ENCODE data around the gene ZNF266. TPM values are rescaled to one million over a fixed set of nuclear protein-coding genes. Genes with fewer than 3 reads are reported as not detected.

Gene ZNF266
- total and polyA plus RNA-seq, 2 of the 13 experiments (the other 11 are each of a cell fraction or from before 2014, with no cell fraction given): 19.8 to 20.8 TPM

DNA sequence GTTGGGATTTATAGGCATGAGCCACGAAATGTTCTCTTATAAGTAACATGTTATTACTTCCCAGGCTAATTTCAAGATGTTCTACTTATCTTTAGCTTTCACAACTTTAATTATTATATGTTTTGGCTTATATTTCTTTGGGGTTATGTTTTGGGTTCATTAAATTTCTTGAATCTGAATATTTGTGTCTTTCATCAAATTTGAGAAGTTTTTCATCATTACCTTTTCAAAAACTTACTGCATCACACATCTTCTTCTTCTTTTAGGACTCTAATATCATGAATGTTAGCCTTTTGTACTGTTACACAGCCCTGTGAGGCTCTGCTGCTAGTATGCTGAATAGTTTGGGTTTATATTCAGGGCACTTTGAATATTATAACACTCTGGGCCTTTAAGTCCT, 9.7 kb upstream of the ZNF266 start (continued):
- TF ChIP-seq POLR2AphosphoS5 (IDR thresholded peaks at IDR 0.05; ENCODE audit: low read depth, low read length) (no peak), BRCA1 (CRISPR knock-in tag; IDR thresholded peaks at IDR 0.05) (no peak), ZSCAN25 (CRISPR knock-in tag; IDR thresholded peaks at IDR 0.05) (no peak), ZNF615 (CRISPR knock-in tag; IDR thresholded peaks at IDR 0.05; ENCODE audit: borderline replicate concordance) (no peak), SNRNP70 (IDR thresholded peaks at IDR 0.05; ENCODE audit: low read depth, low read length) (no peak)

DNA sequence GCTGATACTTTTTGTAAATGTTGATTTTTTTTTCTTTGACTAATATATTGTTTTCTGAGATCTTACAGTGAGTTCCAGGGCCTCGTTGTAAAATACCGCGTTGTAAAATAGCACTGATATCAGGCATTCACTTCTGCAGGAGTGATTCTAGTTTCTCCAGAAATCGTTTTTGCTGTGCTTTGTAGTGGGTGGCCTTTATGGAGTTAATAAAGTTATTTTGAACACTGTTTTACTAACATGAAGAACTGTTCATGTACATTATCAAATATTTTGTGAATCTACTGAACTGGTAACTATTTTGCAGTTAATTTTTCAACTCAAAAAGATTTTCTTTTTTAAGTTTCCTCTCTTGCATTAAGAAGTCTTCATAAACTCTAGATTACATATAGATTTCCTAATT, 985 bp upstream of the ZNF266 start:
- no peak overlapping the region for H3K27ac ChIP-seq (ENCODE audit: extremely low read length, insufficient read depth, low read length)
- H3K9me3 ChIP-seq (ENCODE audit: low read length): no peaks in the 10 kb centered on the region
- FAIRE-seq (no peak), ATAC-seq (no peak), DNase-seq (ENCODE audit: low spot score) (no peak)
- peaks cover 3 to 9% of the 10 kb centered on the region in 2 experiments; a peak in 3 of 5 replicates for H3K36me3 ChIP-seq (replicated peaks in 1 of 2; ENCODE audit: control insufficient read depth in 1 of 2, insufficient read depth in 2 of 2, low read length in 2 of 2)
- intact Hi-C loops (cut with micrococcal nuclease; ENCODE audit: unreplicated experiment) (loop anchor here (10.0 kb wide), 1 partner anchor 302 kb away; no protein-coding TSS in a partner anchor), in situ Hi-C loops (cut with HindIII; ENCODE audit: extremely low pct_ligation_motif_present, low pct_unique_long_range_greater_than_20kb) (no loop called here)
- TF ChIP-seq, protein P1, sequence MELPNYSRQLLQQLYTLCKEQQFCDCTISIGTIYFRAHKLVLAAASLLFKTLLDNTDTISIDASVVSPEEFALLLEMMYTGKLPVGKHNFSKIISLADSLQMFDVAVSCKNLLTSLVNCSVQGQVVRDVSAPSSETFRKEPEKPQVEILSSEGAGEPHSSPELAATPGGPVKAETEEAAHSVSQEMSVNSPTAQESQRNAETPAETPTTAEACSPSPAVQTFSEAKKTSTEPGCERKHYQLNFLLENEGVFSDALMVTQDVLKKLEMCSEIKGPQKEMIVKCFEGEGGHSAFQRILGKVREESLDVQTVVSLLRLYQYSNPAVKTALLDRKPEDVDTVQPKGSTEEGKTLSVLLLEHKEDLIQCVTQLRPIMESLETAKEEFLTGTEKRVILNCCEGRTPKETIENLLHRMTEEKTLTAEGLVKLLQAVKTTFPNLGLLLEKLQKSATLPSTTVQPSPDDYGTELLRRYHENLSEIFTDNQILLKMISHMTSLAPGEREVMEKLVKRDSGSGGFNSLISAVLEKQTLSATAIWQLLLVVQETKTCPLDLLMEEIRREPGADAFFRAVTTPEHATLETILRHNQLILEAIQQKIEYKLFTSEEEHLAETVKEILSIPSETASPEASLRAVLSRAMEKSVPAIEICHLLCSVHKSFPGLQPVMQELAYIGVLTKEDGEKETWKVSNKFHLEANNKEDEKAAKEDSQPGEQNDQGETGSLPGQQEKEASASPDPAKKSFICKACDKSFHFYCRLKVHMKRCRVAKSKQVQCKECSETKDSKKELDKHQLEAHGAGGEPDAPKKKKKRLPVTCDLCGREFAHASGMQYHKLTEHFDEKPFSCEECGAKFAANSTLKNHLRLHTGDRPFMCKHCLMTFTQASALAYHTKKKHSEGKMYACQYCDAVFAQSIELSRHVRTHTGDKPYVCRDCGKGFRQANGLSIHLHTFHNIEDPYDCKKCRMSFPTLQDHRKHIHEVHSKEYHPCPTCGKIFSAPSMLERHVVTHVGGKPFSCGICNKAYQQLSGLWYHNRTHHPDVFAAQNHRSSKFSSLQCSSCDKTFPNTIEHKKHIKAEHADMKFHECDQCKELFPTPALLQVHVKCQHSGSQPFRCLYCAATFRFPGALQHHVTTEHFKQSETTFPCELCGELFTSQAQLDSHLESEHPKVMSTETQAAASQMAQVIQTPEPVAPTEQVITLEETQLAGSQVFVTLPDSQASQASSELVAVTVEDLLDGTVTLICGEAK (IDR thresholded peaks at IDR 0.05): 0 out of 2 replicates have a peak, but pooled peaks have one; percentile 11
- TF ChIP-seq, protein P1 (CRISPR knock-in tag; IDR thresholded peaks at IDR 0.05): no peak; the same call in 1 of the 2 replicates
- no peak for TF ChIP-seq IKZF1 (IDR thresholded peaks at IDR 0.05)
- peak overlapping the region; percentile 93 for H3K9ac ChIP-seq (ENCODE audit: insufficient read depth, low read depth, low read length)
- H3K4me1 ChIP-seq (ENCODE audit: insufficient read depth, low read length): peaks cover 21% of the 10 kb centered on the region
- H3K4me3 ChIP-seq (replicated peaks in 1 of 3; ENCODE audit: insufficient read depth in 1 of 3, low read depth in 2 of 3, low read length in 3 of 3): peak overlapping the region; percentile 87 to 97 (median 95)
- ChIA-PET POLR2A (interaction anchor here (1.4 to 1.5 kb wide), 2 partner anchors 9 to 11 kb away, joined by 5 to 8 read pairs; no protein-coding TSS in a partner anchor), CTCF (ENCODE audit: low intra/inter-chr PET ratio, low total read pairs) (no interaction called here)
- H3K79me2 ChIP-seq (ENCODE audit: insufficient read depth, low read length): peaks cover 17% of the 10 kb centered on the region
- H3K4me2 ChIP-seq (ENCODE audit: low read depth, low read length): peak overlapping the region; percentile 81
- H3K27me3 ChIP-seq (ENCODE audit: control insufficient read depth in 1 of 2, insufficient read depth in 2 of 2, low read length in 2 of 2): no peaks in the 10 kb centered on the region; a peak in 1 of 5 replicates
- WGBS (ENCODE audit: low lambda C conversion rate): 77% methylated on average over 4 of the region's 4 CpGs
- no peak overlapping the region for H2AFZ ChIP-seq (ENCODE audit: low read length)
- no TSS peak for BruUV-seq (replicated peaks)
- no peaks in the 10 kb centered on the region for H4K20me1 ChIP-seq (ENCODE audit: insufficient read depth, low read length)
